DND-41 (cell line): ENCODE measurements around the gene SF3B6.

Source experiments
- ATAC-seq: fragments of 200-7000 bp; cut with Tn5 transposase; 3 replicates; pipeline ENCODE4 v1.9.1; 2021; ENCODE audit warnings: low read depth; ENCODE audit not compliant: insufficient read depth
- DNase-seq: peaks from one replicate; pipeline ENCODE4 v3.0.0-alpha.2; 2020
- H2AFZ ChIP-seq: 2 replicates; pipeline ENCODE4 v1.6.0; 2012; ENCODE audit warnings: low read depth, low read length
- H3K27ac ChIP-seq: 2 replicates; pipeline ENCODE4 v1.5.1; 2012; ENCODE audit warnings: low read length, inconsistent platforms
- H3K27me3 ChIP-seq: fragments of 200-600 bp; sonication (generic); 2 replicates; pipeline ENCODE4 v1.6.0; 2012; ENCODE audit warnings: low read length, mild to moderate bottlenecking, inconsistent platforms; ENCODE audit not compliant: insufficient read depth, poor library complexity
- H3K36me3 ChIP-seq: 2 replicates; pipeline ENCODE4 v1.5.1; 2012; ENCODE audit warnings: low read length, inconsistent platforms; ENCODE audit not compliant: insufficient read depth
- H3K4me1 ChIP-seq: 2 replicates; pipeline ENCODE4 v1.5.1; 2012; ENCODE audit warnings: mild to moderate bottlenecking, low read length; ENCODE audit not compliant: insufficient read depth
- H3K4me2 ChIP-seq: 2 replicates; pipeline ENCODE4 v1.6.0; 2012; ENCODE audit warnings: mild to moderate bottlenecking, moderate library complexity, low read length, inconsistent platforms; ENCODE audit not compliant: insufficient read depth
- H3K4me3 ChIP-seq, 2 experiments: fragments of 200-600 bp in 1 of 2; shearing (Covaris generic) in 1 of 2; 2 replicates each; pipeline ENCODE4 v1.5.1; 2012 to 2016; ENCODE audit warnings: inconsistent platforms in 2 of 2, low read length in 2 of 2, mild to moderate bottlenecking in 2 of 2, low read depth in 1 of 2, moderate library complexity in 1 of 2
- H3K79me2 ChIP-seq: 2 replicates; pipeline ENCODE4 v1.6.0; 2012; ENCODE audit warnings: low read length, inconsistent platforms; ENCODE audit not compliant: insufficient read depth
- H3K9ac ChIP-seq: 2 replicates; pipeline ENCODE4 v1.6.0; 2012; ENCODE audit warnings: low read depth, mild to moderate bottlenecking, inconsistent platforms, low read length, moderate library complexity
- H3K9me3 ChIP-seq: 2 replicates; pipeline ENCODE4 v1.5.1; 2012; ENCODE audit warnings: low read length, moderate library complexity, mild to moderate bottlenecking, inconsistent platforms; ENCODE audit not compliant: insufficient read depth, severe bottlenecking
- H4K20me1 ChIP-seq: 2 replicates; pipeline ENCODE4 v1.6.0; 2012; ENCODE audit warnings: low read length; ENCODE audit not compliant: insufficient read depth
- EZH2 ChIP-seq: IDR thresholded peaks from 3 replicates; pipeline ENCODE4 v1.6.1; 2012; ENCODE audit warnings: borderline replicate concordance, low read depth, mild to moderate bottlenecking, moderate library complexity, low read length, inconsistent platforms; ENCODE audit not compliant: severe bottlenecking
- TF ChIP-seq, protein P1 (sequence below): IDR thresholded peaks from 2 replicates; pipeline ENCODE4 v1.5.1; 2012; ENCODE audit warnings: borderline replicate concordance, low read length, moderate library complexity, mild to moderate bottlenecking; ENCODE audit not compliant: poor library complexity, severe bottlenecking; ENCODE audit errors: extremely low read depth

SF3B6 gene

GRCh38 chr2:24122366-24123194 is 46.5 kb upstream of the SF3B6 start:
- no peak for TF ChIP-seq EZH2
- TF ChIP-seq, protein P1, sequence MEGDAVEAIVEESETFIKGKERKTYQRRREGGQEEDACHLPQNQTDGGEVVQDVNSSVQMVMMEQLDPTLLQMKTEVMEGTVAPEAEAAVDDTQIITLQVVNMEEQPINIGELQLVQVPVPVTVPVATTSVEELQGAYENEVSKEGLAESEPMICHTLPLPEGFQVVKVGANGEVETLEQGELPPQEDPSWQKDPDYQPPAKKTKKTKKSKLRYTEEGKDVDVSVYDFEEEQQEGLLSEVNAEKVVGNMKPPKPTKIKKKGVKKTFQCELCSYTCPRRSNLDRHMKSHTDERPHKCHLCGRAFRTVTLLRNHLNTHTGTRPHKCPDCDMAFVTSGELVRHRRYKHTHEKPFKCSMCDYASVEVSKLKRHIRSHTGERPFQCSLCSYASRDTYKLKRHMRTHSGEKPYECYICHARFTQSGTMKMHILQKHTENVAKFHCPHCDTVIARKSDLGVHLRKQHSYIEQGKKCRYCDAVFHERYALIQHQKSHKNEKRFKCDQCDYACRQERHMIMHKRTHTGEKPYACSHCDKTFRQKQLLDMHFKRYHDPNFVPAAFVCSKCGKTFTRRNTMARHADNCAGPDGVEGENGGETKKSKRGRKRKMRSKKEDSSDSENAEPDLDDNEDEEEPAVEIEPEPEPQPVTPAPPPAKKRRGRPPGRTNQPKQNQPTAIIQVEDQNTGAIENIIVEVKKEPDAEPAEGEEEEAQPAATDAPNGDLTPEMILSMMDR = no peak
- Histone ChIP-seq H3K4me2 (peak overlapping the region; percentile 88), H3K36me3 (no peaks in the 10 kb centered on the region), H4K20me1 (no peaks in the 10 kb centered on the region), H3K4me3 (peak overlapping the region; percentile 22 to 77; a peak in 3 of 4 replicates), H3K9me3 (no peaks in the 10 kb centered on the region), H3K9ac (peak overlapping the region; percentile 79), H3K79me2 (peaks cover 6% of the 10 kb centered on the region; the same call in 1 of the 2 replicates), H3K27me3 (no peaks in the 10 kb centered on the region), H3K4me1 (peaks cover 26% of the 10 kb centered on the region), H3K27ac (peak overlapping the region; percentile 89), H2AFZ (peak overlapping the region; percentile 87)
- ATAC-seq = no peak
- no peak for DNase-seq

DNA sequence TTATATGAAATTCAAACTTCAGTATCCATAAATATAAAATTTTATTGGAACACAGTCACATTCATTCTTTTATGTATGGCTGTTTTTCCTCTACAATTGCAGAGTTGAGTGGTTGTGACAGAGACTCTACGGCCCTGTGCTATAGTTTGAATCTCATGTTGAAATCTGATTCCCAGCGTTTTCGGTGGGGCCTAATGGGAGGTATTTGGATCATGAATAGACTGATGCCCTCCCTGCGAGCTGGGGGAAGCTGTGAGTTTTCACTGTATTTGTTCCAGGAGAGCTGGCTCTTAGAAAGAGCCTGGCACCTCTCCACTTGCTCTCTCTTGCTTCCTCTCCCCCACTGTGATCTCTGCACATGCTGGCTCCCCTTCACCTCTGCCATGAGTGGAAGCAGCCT is 45.3 kb upstream of the SF3B6 start:
- Histone ChIP-seq H3K79me2 (peaks cover 6% of the 10 kb centered on the region; the same call in 1 of the 2 replicates), H3K4me2 (no peak overlapping the region), H3K36me3 (no peaks in the 10 kb centered on the region), H3K4me1 (peaks cover 26% of the 10 kb centered on the region), H3K27ac (no peak overlapping the region), H2AFZ (no peak overlapping the region), H3K9me3 (no peaks in the 10 kb centered on the region), H4K20me1 (no peaks in the 10 kb centered on the region), H3K27me3 (no peaks in the 10 kb centered on the region), H3K4me3 (no peak overlapping the region), H3K9ac (no peak overlapping the region)
- no peak for DNase-seq
- no peak for TF ChIP-seq EZH2
- TF ChIP-seq, protein P1 = no peak
- no peak for ATAC-seq

DNA sequence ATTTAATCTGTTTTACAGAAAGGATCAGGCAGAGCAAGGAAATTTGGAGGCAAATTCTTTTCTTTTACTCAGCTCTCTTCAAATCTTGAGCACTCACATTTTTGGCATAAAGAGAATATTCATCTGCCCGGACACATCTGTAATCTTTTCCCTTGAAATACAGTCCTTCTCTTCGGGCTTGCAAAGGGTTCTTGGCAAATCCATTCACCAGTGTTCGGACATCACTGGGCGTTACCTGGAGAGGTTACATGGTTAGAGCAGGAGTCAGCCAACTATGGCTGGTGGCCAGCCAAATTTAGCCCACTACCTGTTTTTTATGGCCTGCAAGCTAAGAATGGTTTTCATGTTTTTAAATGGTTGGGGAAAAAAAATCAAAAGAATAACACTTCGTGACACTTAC is 44.9 kb upstream of the SF3B6 start:
- H3K36me3 ChIP-seq = no peaks in the 10 kb centered on the region
- TF ChIP-seq, protein P1 = no peak
- TF ChIP-seq EZH2 = no peak
- ATAC-seq = no peak
- DNase-seq = no peak
- H3K4me1 ChIP-seq = peaks cover 26% of the 10 kb centered on the region
- H3K79me2 ChIP-seq = peaks cover 6% of the 10 kb centered on the region; the same call in 1 of the 2 replicates
- H3K9ac ChIP-seq = no peak overlapping the region
- H4K20me1 ChIP-seq = no peaks in the 10 kb centered on the region
- H3K27ac ChIP-seq = no peak overlapping the region
- H2AFZ ChIP-seq = no peak overlapping the region
- H3K27me3 ChIP-seq = no peaks in the 10 kb centered on the region
- H3K9me3 ChIP-seq = no peaks in the 10 kb centered on the region
- H3K4me3 ChIP-seq = no peak overlapping the region
- H3K4me2 ChIP-seq = no peak overlapping the region
